EL (cell line): ENCODE data around the gene SLC28A3.

Experiments
- DNase-seq: peaks from one replicate; pipeline ENCODE4 v3.0.0-alpha.2; 2016

Gene SLC28A3

GRCh38 chr9:84339962-84340361 lies 596 bp downstream of the SLC28A3 start:
- DNase-seq: no peak

- DNase-seq: no peak
These were observed 1.1 kb downstream of the SLC28A3 start for GRCh38 chr9:84339503-84339902.

GRCh38 chr9:84338792-84339191 lies 1.8 kb downstream of the SLC28A3 start:
- no peak for DNase-seq

- no peak for DNase-seq
These were observed 3.3 kb downstream of the SLC28A3 start for GRCh38 chr9:84337252-84337651.

GRCh38 chr9:84331119-84331809 lies 9.3 kb downstream of the SLC28A3 start:
- DNase-seq: no peak

- DNase-seq: no peak
These were observed 10.3 kb downstream of the SLC28A3 start for GRCh38 chr9:84330246-84330645.

- DNase-seq: no peak
These were observed 13.4 kb downstream of the SLC28A3 start for GRCh38 chr9:84327184-84327583.

- peak; percentile 28 for DNase-seq
These were observed 15.1 kb downstream of the SLC28A3 start for GRCh38 chr9:84325347-84325973.

GRCh38 chr9:84324811-84325210 lies 15.7 kb downstream of the SLC28A3 start:
- DNase-seq: no peak

GRCh38 chr9:84323858-84324257 lies 16.7 kb downstream of the SLC28A3 start:
- no peak for DNase-seq

- DNase-seq: peak; percentile 84
These were observed 17.7 kb downstream of the SLC28A3 start for GRCh38 chr9:84322828-84323227.

- DNase-seq: no peak
These were observed 20.3 kb downstream of the SLC28A3 start for GRCh38 chr9:84320231-84320630.

GRCh38 chr9:84319632-84320031 lies 20.9 kb downstream of the SLC28A3 start:
- DNase-seq: no peak

- DNase-seq: no peak
These were observed 21.6 kb downstream of the SLC28A3 start for GRCh38 chr9:84318981-84319380.

GRCh38 chr9:84317563-84317962 lies 23.0 kb downstream of the SLC28A3 start:
- no peak for DNase-seq

- DNase-seq: peak; percentile 66
These were observed 25.2 kb downstream of the SLC28A3 start for GRCh38 chr9:84315278-84315877.

- DNase-seq: no peak
These were observed 26.3 kb downstream of the SLC28A3 start for GRCh38 chr9:84314306-84314705.

- DNase-seq: no peak
These were observed 29.7 kb downstream of the SLC28A3 start for GRCh38 chr9:84310883-84311282.

- no peak for DNase-seq
These were observed 34.9 kb downstream of the SLC28A3 start for GRCh38 chr9:84305497-84306131.

- no peak for DNase-seq
These were observed 36.4 kb downstream of the SLC28A3 start for GRCh38 chr9:84304166-84304565.

- DNase-seq: no peak
These were observed 37.5 kb downstream of the SLC28A3 start for GRCh38 chr9:84303061-84303460.

GRCh38 chr9:84301851-84302250 lies 38.7 kb downstream of the SLC28A3 start:
- peak; percentile 71 for DNase-seq

- peak; percentile 50 for DNase-seq
These were observed 40.3 kb downstream of the SLC28A3 start for GRCh38 chr9:84300271-84300670.
